GM19328 (cell line): ENCODE results near the gene GFOD1.

Experiments
- ATAC-seq: cut with Tn5 transposase; IDR thresholded peaks from one replicate; pipeline ENCODE4 v1.9.1; 2021; ENCODE audit warnings: mild to moderate bottlenecking, moderate library complexity; ENCODE audit not compliant: unreplicated experiment

The GFOD1 gene

DNA sequence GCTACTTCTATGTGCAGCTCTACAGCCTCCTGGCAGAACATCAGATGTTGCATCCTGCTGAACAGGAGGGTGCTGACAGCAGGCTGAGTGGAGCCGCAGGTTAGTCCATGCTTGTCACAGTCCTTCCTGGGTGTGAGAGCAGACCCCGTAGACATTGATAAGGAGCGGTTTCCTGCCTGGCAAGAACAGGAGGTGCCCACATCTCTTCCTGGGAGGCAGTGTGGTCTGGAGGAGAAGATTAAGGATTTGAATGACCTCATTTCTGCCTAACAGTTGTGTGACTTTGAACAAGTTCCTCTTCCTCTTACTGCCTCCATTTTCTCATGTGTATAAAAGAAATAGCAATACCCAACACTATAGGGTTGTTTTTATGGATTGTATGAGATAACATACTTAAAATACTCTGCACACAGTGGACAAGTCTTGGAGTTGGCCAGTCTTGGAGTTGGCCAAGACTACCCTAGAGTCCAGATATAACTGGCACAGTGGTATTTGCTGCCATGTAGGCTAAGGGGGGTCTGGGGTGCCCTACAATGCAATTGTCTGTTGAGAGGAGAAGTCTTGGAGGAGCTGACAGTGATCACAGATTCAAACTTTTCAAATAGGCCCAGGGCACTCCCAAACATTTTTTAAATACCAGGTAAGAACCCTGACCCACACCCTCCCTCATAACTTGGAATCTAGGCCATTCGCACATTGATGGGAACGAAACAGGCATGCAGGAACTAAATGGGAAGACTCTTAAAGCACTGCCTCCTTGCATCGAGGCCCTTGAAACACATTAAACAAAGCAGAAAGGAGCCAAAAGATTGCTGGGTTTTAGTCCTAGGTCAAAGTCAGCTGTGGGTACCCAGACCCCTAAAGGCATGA, 126.5 kb downstream of the GFOD1 start:
- no peak for ATAC-seq

- ATAC-seq: no peak
Measured at GRCh38 chr6:13359287-13359686, 128.1 kb downstream of the GFOD1 start.

GRCh38 chr6:13358511-13358910, 128.9 kb downstream of the GFOD1 start:
- no peak for ATAC-seq

- no peak for ATAC-seq
Measured at GRCh38 chr6:13357551-13358075, 129.8 kb downstream of the GFOD1 start.

DNA sequence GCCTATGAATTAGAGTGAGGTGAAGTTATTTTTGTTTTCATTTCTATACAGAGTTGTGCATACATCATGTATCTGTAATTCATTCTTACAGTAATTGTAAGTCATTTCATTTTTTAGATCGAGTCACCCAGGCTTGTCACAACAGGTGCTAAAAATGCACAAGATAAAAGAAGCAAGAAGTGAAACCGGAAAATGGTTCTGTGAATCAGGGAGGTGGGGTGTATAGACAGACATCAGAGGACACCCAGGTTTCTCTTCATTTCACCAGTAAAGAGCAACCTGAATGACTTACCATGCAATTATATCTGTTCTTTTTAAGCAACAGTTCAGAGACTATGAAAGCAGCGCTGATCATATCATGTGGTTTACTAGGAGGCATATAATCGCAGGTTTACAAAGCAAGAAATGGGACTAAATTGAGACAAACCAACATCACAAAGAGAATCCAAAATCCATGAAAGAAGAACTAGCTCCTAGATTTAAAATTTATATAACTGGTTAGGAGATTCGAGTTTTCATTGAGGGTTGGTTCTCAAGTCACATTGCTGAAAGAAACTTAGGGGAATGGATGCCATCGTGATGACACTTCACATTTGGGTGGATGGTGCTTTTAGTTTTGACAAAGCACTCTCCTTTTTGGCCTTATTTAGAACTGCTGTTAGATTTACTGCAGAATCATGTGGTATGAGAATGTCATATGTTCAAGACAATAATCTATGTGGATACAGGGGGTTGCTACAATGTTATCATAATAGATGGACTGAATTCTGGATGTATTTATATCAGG, 131.2 kb downstream of the GFOD1 start:
- ATAC-seq: peak; percentile 84

DNA sequence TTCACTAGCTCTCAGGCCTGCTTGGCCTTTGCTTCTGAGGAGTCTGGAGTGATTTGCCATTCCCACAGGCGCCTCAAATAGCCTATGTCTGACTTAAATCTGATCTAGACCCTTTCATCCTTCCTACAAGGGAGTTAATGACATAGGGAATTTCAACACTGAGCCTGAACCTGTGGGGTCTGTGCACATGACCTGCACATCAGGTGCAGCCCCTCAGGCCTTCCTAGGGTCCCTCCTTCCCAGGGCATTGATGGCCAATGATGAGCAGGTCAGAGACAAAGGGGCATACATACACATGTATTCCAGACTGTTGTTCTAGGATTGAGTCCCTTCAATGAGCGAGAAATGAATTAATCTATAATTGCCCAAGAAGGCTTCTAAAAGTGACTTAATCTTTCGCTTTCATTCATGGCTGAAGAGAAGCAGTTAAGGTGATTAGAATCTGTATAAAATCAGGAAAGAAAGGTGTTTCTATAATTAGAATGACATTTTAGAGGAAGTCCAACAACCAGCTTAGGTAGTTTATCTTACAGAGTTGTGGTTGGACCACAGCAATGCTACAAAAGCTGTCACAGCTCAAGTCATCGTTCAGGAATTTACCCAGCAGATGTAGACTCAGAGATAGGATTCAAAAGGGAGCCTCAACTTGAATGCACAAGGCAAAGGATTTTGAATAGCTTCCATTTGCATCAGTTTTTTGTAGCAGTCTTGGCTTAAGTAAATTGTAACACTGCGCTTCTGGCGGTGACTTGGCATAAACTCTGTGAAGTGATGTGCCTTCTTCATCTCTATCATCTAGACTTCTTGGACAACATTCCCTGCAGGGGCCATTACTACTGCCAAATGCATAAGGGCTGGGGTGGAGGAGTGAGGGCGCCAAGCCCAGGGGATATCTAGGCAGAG, 132.1 kb downstream of the GFOD1 start:
- ATAC-seq: peak; percentile 37

DNA sequence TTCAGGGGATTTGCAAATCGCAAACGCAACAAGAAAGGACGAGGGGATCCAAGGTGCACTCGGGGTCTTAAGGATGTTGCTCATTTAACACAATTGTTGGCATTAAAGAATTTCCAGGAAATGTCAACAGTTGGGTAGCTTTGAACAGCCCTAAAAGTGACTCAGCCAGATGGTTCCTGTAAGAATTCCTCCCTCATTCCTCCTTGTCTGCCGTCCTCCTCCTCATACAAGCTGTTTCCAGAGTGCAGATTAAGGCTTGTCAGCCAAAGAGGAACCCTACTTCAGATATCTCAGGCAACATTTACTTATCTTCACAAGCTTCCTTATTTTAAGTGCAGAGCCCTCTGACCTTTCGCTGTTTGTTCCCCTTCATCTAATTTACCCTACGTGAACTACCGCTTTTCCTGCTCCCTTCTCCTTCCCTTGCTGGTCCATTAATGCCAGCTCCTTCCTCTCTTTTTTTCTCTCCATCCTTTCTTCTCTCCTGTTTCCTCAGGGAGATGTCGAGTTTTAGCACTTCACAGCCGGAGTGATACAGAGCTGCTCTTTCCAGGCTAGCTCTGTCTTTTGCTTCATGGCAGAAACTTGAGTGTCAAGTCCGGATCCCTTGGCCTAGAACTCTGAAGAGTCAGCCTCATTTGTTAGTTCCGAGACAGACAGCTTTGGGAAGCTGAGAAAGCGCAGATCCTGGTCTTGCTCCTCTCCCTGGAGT, 132.9 kb downstream of the GFOD1 start:
- ATAC-seq: no peak

DNA sequence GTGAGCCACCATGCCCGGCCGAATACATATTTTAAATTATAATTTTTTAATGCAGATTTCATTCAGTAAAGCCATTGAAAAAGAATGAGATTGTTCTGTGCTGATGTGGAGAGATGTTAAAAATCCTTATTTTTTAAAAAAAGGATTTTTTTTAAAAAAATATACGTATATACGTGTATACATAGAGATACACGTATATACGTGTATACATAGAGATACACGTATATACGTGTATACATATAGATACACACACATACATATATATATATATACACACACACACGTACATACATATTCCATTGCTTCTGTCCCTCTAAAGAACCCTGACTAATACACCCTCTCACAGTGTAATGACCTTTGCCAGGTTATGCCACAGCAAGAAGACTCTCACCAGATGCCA, 135.2 kb downstream of the GFOD1 start:
- ATAC-seq: no peak

- no peak for ATAC-seq
Measured at GRCh38 chr6:13351271-13351670, 136.1 kb downstream of the GFOD1 start.

DNA sequence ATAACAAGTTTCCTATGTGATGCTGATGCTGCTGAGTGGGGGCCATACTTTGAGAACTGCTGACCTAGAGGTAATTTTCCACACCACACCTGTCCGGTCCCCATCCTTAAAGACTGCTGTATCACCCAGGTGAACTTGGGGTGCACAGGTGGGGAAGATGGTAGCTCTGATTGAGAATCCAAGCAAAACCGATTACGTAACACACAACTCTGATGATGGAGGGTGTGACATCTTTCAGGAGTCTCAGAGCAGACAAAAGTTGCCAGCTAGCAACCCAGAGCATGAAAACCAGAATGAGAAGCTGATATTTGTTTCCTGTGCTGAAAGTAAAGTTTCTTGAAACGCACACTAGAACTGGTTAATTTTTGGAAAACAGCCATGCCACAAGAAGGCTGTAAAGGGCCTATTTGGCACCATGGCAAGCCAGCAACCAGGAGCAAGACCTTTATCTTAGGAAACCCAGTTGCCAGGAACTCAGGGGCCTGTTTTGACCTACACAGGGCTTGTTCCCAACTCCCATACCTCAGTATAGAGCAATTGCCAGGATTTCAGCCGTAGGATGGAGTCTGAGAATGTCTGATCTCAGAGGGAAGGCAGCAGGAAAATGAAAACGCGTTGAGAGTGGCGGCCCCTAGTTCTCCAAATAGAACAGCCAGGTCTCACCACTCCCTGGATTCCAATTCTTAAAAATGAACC, 137.4 kb downstream of the GFOD1 start:
- ATAC-seq: no peak

DNA sequence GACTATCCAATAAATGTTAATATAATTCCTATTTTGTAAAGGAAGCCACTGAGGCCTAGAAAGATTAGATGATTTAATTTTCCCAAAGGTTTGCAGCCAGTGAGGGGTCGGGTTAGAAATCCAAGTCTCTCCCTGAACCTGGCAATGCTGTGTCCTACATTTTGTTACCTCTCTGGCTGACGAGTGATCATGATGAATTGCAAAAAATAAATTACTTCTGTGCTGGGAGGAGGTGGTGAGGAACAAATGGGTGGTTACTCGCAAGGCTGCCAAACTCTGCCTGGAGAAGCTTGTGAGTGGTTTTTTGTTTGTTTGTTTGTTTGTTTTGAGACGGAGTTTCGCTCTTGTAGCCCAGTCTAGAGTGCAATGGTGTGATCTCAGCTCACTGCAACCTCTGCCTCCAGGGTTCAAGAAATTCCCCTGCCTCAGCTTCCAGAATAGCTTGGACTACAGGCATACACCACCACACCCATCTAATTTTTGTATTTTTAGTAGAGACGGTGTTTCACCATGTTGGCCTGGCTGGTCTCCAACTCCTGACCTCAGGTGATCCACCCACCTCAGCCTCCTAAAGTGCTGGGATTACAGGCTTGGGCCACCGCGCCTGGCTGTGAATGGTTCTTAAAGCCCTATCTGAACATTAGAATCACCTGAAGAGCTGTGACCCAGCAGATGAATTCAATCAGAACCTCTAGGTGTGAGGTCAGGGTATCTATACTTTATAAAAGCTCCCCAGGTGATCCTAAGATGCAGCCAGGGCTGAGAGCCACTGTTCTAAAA, 138.9 kb downstream of the GFOD1 start:
- ATAC-seq: no peak

- no peak for ATAC-seq
Measured at GRCh38 chr6:13346245-13346644, 141.2 kb downstream of the GFOD1 start.

GRCh38 chr6:13342414-13343019, 144.9 kb downstream of the GFOD1 start:
- no peak for ATAC-seq

- ATAC-seq: no peak
Measured at GRCh38 chr6:13339863-13340630, 147.4 kb downstream of the GFOD1 start.

DNA sequence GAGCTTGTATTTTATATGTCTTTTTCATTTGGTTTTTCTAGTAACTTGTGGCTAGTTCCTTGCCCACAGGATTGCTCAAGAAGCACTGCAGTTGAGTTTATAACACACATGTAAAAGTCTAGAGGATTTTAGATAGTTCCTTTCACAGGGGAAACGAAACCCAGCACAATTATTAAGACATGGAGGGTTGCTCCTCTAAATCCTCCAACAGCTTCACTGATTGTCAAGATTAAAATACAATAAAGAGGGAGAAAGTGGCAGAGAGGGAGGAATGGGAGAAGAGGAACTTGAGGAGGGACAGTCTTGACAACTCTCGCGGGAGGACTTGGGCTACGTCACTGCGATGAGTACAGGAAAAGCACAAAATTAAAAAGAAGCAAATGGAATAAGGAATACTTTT, 149.4 kb downstream of the GFOD1 start:
- ATAC-seq: no peak

DNA sequence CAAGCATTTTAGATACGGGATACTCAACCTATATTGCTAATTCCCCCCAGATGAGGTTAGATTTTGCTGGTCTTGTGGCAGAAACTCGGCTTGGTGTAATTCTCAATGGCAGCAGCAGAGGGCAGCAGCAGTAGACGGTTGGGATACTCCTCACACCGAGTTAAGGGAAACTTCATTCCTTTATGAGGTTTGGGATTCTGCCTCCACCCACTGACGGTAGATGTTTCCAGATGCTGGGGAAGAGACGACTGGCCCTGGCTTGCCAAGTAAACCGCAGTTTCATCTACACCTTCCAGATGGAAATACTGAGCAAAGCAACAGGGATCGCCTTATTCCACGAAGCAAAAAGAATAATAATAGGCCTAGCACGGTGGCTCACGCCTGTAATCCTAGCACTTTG, 150.8 kb downstream of the GFOD1 start:
- no peak for ATAC-seq

DNA sequence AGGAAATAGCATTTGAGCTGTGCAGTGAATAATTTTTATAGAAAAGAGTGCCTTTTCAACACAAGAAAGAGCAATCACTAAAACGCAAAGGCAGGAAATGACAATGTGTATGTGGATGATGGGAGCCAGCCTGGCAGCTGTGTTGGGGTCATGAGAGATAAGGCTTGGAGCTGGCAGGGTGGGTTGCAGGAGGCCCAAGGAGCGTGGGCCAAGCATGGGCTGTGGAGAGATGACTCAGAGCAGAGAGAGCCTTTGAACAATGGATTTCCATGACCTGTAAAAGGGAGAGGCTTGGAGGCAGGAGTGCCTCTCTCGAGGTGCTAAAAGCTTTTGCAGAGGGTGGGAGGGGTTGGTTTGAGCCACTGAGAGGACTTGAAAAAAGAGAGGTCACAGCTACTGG, 152.4 kb downstream of the GFOD1 start:
- ATAC-seq: no peak

DNA sequence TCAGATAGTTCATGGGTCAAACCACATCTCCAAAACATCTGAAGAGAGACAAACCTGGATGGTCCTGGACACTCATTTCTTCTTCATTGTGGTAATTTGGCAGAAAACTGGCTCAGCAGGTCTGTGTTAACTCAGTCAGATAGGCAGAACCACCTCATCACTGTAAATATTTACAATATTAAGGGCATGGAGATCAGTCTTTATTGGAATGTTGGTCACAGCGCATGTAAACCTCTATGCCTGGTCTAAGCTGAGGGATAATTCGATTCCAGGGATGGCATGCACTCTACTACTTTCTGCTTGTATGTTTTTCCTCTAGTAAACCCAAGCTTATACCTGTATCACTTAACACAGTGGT, 155.1 kb downstream of the GFOD1 start:
- no peak for ATAC-seq
